ENCODE results near the gene AKAP9.

DNA sequence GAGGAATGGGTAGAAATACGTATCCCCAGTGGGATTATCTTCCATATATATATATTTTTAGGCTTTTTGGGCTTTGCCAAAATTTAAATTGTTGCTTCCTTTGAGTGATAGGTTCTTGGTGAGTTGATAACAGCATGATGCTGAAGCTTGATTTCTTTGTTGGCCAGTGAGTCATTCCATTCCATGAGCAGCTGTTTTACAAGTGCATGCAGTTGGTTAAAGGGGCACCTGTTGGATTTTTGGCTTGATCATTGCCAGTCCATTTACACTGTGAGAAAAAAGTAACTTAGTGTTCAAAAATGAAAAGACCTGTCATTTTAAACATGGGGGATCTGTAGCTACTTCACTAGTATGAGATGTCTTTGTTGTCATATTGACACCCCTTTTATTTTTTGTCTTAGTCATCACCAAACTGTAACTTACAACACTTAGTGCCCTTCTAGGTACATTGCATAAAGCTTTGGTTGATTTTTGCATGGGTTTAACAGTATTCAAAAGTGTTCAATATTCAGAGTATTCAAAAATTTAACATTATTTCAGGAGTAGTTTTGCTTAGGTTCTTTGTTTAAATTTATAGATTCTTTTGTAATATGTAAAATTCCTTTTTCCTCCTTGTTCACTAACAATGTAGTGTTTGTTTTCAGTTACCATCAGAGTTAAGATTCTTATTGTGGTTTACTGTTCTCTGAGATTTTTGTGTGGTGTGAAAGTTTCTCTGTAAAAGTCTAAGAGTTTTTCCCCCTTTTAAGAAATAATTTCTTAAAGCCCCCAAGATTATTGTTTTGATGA lies 8.8 kb downstream of the AKAP9 start:
- TF ChIP-seq, protein P1, sequence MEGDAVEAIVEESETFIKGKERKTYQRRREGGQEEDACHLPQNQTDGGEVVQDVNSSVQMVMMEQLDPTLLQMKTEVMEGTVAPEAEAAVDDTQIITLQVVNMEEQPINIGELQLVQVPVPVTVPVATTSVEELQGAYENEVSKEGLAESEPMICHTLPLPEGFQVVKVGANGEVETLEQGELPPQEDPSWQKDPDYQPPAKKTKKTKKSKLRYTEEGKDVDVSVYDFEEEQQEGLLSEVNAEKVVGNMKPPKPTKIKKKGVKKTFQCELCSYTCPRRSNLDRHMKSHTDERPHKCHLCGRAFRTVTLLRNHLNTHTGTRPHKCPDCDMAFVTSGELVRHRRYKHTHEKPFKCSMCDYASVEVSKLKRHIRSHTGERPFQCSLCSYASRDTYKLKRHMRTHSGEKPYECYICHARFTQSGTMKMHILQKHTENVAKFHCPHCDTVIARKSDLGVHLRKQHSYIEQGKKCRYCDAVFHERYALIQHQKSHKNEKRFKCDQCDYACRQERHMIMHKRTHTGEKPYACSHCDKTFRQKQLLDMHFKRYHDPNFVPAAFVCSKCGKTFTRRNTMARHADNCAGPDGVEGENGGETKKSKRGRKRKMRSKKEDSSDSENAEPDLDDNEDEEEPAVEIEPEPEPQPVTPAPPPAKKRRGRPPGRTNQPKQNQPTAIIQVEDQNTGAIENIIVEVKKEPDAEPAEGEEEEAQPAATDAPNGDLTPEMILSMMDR (IDR thresholded peaks at IDR 0.05; ENCODE audit: low read depth, low read length, poor library complexity, severe bottlenecking) = no peak
- TF ChIP-seq EZH2phosphoT487 (IDR thresholded peaks at IDR 0.05; ENCODE audit: borderline replicate concordance, low read length) = no peak
